HEK293T (cell line): ENCODE results near the gene EXOC4.

ENCODE experiments used
- CTCF ChIA-PET: fragments of 350-600 bp; formaldehyde crosslinking; extraction: SDS; loops from one replicate; lab custom pipeline; 2021; ENCODE audit warnings: antibody characterized with exemption, inconsistent platforms; lab: Yijun Ruan, JAX
- POLR2A ChIA-PET: fragments of 350-600 bp; formaldehyde crosslinking; extraction: SDS; loops from one replicate; lab custom pipeline; 2020; ENCODE audit warnings: antibody characterized with exemption, inconsistent platforms; lab: Yijun Ruan, JAX
- DNase-seq: peaks from one replicate; pipeline ENCODE4 v3.0.0; 2012; ENCODE audit warnings: mixed read lengths; ENCODE audit errors: extremely low spot score
- ARNT ChIP-seq: fragments of 450-650 bp; IDR thresholded peaks from 2 replicates; pipeline ENCODE4 v1.6.1; 2017; ENCODE audit warnings: mild to moderate bottlenecking
- BHLHE40 ChIP-seq: fragments of 450-650 bp; IDR thresholded peaks from 2 replicates; pipeline ENCODE4 v1.6.1; 2016; ENCODE audit warnings: mild to moderate bottlenecking, moderate library complexity, borderline replicate concordance
- CTBP1 ChIP-seq: fragments of 450-650 bp; IDR thresholded peaks from 2 replicates; pipeline ENCODE4 v1.6.1; 2016; ENCODE audit warnings: borderline replicate concordance
- ELF4 ChIP-seq: fragments of 450-650 bp; IDR thresholded peaks from 2 replicates; pipeline ENCODE4 v1.6.1; 2017; ENCODE audit warnings: antibody characterized with exemption
- FOXA1 ChIP-seq: fragments of 450-650 bp; IDR thresholded peaks from 2 replicates; pipeline ENCODE4 v1.6.1; 2016; ENCODE audit warnings: mild to moderate bottlenecking
- FOXK2 ChIP-seq: fragments of 450-650 bp; IDR thresholded peaks from 2 replicates; pipeline ENCODE4 v1.6.1; 2016; ENCODE audit warnings: mild to moderate bottlenecking
- FOXM1 ChIP-seq: fragments of 450-650 bp; IDR thresholded peaks from 2 replicates; pipeline ENCODE4 v1.6.1; 2017; ENCODE audit warnings: mild to moderate bottlenecking, borderline replicate concordance
- HDGF ChIP-seq: fragments of 450-650 bp; IDR thresholded peaks from 2 replicates; pipeline ENCODE4 v1.6.1; 2017; ENCODE audit warnings: antibody characterized with exemption, borderline replicate concordance
- L3MBTL2 ChIP-seq: fragments of 450-650 bp; conservative IDR thresholded peaks from 2 replicates; pipeline ENCODE4 v1.6.1; 2016; ENCODE audit warnings: mild to moderate bottlenecking
- LEF1 ChIP-seq: fragments of 450-650 bp; IDR thresholded peaks from 2 replicates; pipeline ENCODE4 v1.6.1; 2017; ENCODE audit warnings: mild to moderate bottlenecking, borderline replicate concordance
- NFRKB ChIP-seq: fragments of 450-650 bp; IDR thresholded peaks from 2 replicates; pipeline ENCODE4 v1.6.1; 2016; ENCODE audit warnings: mild to moderate bottlenecking, moderate library complexity
- PKNOX1 ChIP-seq: fragments of 450-650 bp; IDR thresholded peaks from 2 replicates; pipeline ENCODE4 v1.6.1; 2016
- SP1 ChIP-seq: fragments of 450-650 bp; IDR thresholded peaks from 2 replicates; pipeline ENCODE4 v1.6.1; 2017
- SUZ12 ChIP-seq: fragments of 450-650 bp; IDR thresholded peaks from 2 replicates; pipeline ENCODE4 v1.6.1; 2016; ENCODE audit warnings: mild to moderate bottlenecking
- TARDBP ChIP-seq: fragments of 450-650 bp; IDR thresholded peaks from 2 replicates; pipeline ENCODE4 v1.6.1; 2016
- ZNF384 ChIP-seq: fragments of 450-650 bp; IDR thresholded peaks from 2 replicates; pipeline ENCODE4 v1.6.1; 2016

EXOC4 gene

DNA sequence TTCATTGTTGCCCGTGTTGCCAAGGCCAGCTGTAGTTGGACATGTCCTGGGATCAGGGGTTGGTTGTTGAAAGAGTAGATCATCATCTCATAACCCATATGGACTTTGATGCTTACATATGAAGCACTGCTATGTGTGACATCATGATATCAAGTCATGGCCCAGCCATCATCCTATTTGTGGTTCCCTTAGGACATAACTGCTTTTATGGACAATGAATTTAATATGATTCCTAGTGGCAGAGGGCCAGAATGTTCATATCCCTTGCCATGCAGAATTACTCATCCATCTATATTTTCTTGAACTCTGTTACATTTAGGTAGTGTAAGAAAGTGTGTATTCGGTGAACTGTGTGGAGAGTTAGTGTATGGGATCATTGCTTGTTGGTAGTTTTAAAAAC lies 530.4 kb downstream of the EXOC4 start:
- DNase-seq, result no peak
- POLR2A ChIA-PET, result no interaction called here
- CTCF ChIA-PET, result no interaction called here
- TF ChIP-seq PKNOX1, result no peak
- no peak for TF ChIP-seq ZNF384
- no peak for TF ChIP-seq ELF4
- TF ChIP-seq L3MBTL2, result no peak
- TF ChIP-seq HDGF, result no peak
- no peak for TF ChIP-seq TARDBP
- TF ChIP-seq FOXK2, result no peak
- no peak for TF ChIP-seq SP1
- no peak for TF ChIP-seq FOXA1
- no peak for TF ChIP-seq ARNT
- TF ChIP-seq CTBP1, result no peak
- no peak for TF ChIP-seq LEF1
- no peak for TF ChIP-seq NFRKB
- no peak for TF ChIP-seq FOXM1
- no peak for TF ChIP-seq BHLHE40
- TF ChIP-seq SUZ12, result no peak

DNA sequence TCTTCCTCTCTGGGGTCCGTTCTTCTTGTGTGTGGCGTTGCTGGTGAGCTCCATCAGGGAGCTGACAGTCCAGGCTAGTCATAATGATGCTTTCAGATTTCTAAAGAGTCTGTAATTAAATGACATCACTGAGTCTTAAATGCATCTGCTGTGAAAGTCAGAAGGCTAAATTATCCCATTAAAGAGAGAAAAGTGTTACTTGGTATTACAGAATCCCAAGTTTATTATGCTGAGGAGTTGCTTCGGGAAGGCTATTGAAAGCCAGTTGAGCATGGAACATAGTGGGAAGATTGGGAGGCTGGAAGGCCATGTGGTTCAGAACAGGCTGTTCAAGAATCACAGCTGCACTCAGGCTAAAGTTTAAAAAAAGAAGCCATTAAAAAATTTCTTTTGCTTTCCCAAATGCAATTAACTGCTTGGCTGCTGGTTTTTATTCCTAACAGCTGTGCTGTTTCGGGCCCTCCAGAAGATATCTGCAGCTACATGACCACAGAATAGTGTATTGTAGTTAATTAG lies 531.7 kb downstream of the EXOC4 start:
- DNase-seq, result no peak
- ChIA-PET POLR2A (no interaction called here), CTCF (no interaction called here)
- TF ChIP-seq SUZ12, result no peak
- TF ChIP-seq FOXK2, result no peak
- no peak for TF ChIP-seq SP1
- TF ChIP-seq ZNF384, result no peak
- no peak for TF ChIP-seq HDGF
- no peak for TF ChIP-seq NFRKB
- TF ChIP-seq TARDBP, result no peak
- TF ChIP-seq FOXM1, result no peak
- no peak for TF ChIP-seq BHLHE40
- TF ChIP-seq ARNT, result no peak
- no peak for TF ChIP-seq LEF1
- TF ChIP-seq L3MBTL2, result no peak
- TF ChIP-seq PKNOX1, result no peak
- TF ChIP-seq CTBP1, result no peak
- no peak for TF ChIP-seq FOXA1
- no peak for TF ChIP-seq ELF4

- POLR2A ChIA-PET, result no interaction called here
- CTCF ChIA-PET, result interaction anchor here (0.6 kb wide), 1 partner anchor 86 kb away, joined by 3 read pairs; no protein-coding TSS in a partner anchor
- TF ChIP-seq SP1 (no peak), FOXM1 (no peak), CTBP1 (no peak), FOXK2 (no peak), ZNF384 (no peak), ELF4 (no peak), ARNT (no peak), SUZ12 (no peak), PKNOX1 (no peak), HDGF (no peak), TARDBP (no peak), BHLHE40 (no peak), L3MBTL2 (no peak)
- DNase-seq, result no peak
Measured at GRCh38 chr7:133786401-133786937, 533.6 kb downstream of the EXOC4 start.

GRCh38 chr7:133789974-133790373 lies 537.1 kb downstream of the EXOC4 start:
- POLR2A ChIA-PET, result no interaction called here
- DNase-seq, result no peak
- no peak for TF ChIP-seq LEF1
- TF ChIP-seq ZNF384, result no peak
- no peak for TF ChIP-seq PKNOX1
- TF ChIP-seq BHLHE40, result no peak
- no peak for TF ChIP-seq SUZ12
- TF ChIP-seq NFRKB, result no peak
- TF ChIP-seq SP1, result no peak
- TF ChIP-seq CTBP1, result no peak
- TF ChIP-seq FOXK2, result no peak
- TF ChIP-seq TARDBP, result no peak
- no peak for TF ChIP-seq FOXA1
- no peak for TF ChIP-seq HDGF
- no peak for TF ChIP-seq FOXM1
- CTCF ChIA-PET, result no interaction called here

DNA sequence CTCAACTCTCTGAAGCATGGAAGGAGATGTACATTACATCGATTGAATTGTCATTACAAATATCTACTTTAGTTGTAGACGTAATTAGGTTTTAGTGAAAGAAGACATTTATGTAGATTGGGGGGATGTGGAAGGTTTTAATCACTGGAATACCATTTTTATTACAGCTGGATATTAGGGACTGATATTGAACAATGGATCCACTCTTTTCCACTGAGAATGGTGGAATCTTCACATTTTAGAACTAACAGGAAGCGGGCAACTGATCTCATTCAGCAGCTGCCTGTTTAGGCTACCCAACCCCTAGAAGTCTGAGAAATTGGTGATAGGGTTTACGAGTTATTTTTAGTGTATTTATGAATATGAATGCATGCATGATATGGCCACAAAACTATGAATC lies 538.0 kb downstream of the EXOC4 start:
- POLR2A ChIA-PET, result no interaction called here
- CTCF ChIA-PET, result interaction anchor here (0.6 kb wide), 1 partner anchor 356 kb away, joined by 4 read pairs; no protein-coding TSS in a partner anchor
- TF ChIP-seq NFRKB (no peak), FOXM1 (no peak), CTBP1 (no peak), FOXK2 (no peak), SP1 (no peak), BHLHE40 (no peak), ARNT (no peak), PKNOX1 (no peak), SUZ12 (no peak), HDGF (no peak), ELF4 (no peak), TARDBP (no peak), L3MBTL2 (no peak), ZNF384 (no peak), FOXA1 (no peak), LEF1 (no peak)
- DNase-seq, result no peak
